GM12873 (cell line): ENCODE results near the gene BANP.

Source experiments
- CTCF ChIP-seq: IDR thresholded peaks from 2 replicates; pipeline ENCODE4 v1.5.1; 2012; ENCODE audit warnings: low read depth, mild to moderate bottlenecking, moderate library complexity, low read length, control low read depth; ENCODE audit not compliant: insufficient read depth; ENCODE audit errors: missing control alignments

Gene BANP

DNA sequence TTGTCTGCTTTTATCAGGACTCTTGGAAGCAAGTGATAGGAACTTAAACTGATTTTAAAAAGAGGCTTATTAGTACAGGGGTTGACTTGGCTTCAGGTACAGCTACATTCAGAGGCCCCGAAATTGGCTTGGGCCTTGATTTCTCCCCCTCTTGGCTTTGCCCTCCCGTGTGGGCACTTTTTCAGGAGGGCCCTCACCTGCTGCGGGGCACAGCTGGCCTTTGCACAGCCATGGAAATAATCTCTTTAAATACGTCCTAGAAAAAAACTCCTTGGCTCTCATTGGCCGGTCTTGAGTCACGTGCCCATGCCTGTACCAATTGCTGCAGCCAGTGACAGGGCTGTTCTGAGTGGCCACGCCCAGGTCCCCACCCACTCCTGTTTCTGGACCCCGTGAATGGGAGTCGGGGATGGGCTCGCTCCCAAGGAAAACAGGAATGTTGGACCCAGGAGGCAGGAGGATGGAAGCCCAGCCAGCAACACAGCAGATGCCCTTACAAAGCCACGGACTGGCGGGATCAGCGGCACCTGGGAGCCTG is 29.9 kb upstream of the BANP start:
- TF ChIP-seq CTCF = no peak

GRCh38 chr16:87922250-87922871 is 28.9 kb upstream of the BANP start:
- TF ChIP-seq CTCF = no peak

- TF ChIP-seq CTCF = no peak
These were observed 27.0 kb upstream of the BANP start for GRCh38 chr16:87924041-87924810.

DNA sequence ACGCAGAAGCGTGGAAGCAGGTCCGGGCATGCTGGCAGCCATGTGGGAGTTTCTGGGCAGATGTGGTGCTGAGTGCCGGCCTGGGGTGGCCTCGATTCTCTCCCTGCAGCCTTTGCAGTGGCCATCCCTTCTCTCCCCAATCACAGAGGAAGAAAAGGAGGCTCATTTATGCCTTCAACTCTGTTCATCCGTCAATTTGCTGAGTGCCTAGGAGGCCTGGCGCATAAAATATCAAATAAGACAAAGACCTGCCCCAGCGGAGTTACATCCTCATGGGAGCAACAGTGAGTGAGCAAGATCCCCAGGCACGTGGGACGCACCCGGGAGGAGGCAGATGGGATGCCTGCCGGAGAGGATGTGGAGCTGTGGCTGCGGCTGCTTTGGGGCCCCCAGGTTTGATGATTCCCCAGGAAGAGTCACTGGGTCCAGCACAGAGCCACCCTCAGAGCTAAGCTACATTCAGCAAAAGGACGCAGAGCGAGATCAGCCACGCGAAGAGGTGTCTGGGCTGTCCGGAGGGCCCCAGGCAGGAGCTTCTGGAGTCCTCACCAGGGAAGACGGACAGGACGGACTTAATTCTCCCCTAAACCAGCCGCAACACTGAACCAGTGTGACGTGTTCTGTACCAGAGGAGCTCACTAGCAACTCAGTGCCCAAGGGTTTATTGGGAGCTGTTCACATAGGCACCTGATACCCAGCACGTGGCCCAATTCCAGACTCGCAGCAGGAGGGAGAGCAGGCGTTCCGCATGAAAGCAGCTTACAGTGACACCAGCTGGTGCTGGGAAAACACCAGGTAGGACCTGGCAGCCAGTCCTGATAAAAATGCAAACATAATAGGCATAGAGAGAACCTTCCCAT is 26.2 kb upstream of the BANP start:
- TF ChIP-seq CTCF = no peak

DNA sequence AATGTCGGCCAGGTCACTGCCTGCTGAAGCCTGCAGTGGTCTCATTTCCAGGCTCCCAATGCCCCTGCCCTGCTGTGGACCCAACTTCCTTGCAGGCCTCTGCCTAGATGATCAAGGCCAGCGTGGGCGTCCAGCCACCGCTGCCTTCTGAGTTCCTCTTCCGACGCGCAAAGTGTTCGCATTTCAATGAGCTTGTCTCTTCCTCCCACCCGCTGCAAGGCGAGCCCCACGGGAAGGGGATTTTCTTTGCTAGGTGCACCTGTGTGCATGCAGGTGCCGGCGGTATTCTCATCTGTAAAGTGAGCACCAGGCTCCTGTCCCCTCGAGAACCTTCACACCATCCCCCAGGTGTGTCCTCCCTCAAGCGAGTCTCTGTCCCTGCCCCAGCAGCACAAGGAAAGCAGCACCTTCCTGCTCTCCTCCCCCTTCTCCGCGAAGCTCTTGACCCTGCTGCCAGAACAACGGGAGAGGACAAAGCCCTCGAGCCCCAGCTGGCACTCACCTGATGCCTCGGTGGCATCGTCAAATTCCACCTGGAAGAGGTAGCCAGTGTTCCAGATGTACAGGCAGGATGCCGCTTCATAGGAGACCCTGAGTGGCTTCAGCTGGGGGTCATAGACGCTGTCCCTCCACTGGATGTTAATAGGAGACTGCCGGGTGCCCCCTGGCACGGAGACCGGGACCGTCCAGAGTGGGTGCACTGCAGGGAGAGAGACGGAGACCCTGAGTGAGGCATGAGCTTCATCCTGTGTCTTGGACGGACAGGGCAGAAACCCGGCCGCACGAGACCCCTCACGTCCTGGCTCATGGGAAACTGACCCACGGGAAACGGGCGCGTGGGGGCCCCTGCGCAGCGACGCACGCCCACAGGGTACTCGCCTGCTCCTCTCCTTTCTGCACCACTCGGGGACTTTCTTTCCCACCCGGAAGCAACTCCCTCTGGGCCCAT is 24.7 kb upstream of the BANP start:
- no peak for TF ChIP-seq CTCF

GRCh38 chr16:87927195-87927562 is 24.1 kb upstream of the BANP start:
- no peak for TF ChIP-seq CTCF
